Measurements from ENCODE around the gene ADAM29.

- no peak for TF ChIP-seq EZH2 (IDR thresholded peaks at IDR 0.05; ENCODE audit: low read depth, unreplicated experiment)
- TF ChIP-seq CTCF (conservative IDR thresholded peaks at IDR 0.05; ENCODE audit: low read depth in 2 of 2), result no peak
- no peak for TF ChIP-seq EZH2phosphoT487 (IDR thresholded peaks at IDR 0.05; ENCODE audit: unreplicated experiment)
- TF ChIP-seq POLR2AphosphoS5 (IDR thresholded peaks at IDR 0.05; ENCODE audit: low read depth), result no peak
- TF ChIP-seq REST (IDR thresholded peaks at IDR 0.05; ENCODE audit: unreplicated experiment), result no peak
- no peak for TF ChIP-seq JUNB (IDR thresholded peaks at IDR 0.05; ENCODE audit: unreplicated experiment)
- TF ChIP-seq CREB1 (CRISPR knock-in tag; IDR thresholded peaks at IDR 0.05; ENCODE audit: low read depth), result no peak
- no peak for TF ChIP-seq ZNF331 (CRISPR knock-in tag; IDR thresholded peaks at IDR 0.05; ENCODE audit: low read depth)
- no peak for TF ChIP-seq STAT1 (IDR thresholded peaks at IDR 0.05; ENCODE audit: unreplicated experiment)
- TF ChIP-seq, protein P1, sequence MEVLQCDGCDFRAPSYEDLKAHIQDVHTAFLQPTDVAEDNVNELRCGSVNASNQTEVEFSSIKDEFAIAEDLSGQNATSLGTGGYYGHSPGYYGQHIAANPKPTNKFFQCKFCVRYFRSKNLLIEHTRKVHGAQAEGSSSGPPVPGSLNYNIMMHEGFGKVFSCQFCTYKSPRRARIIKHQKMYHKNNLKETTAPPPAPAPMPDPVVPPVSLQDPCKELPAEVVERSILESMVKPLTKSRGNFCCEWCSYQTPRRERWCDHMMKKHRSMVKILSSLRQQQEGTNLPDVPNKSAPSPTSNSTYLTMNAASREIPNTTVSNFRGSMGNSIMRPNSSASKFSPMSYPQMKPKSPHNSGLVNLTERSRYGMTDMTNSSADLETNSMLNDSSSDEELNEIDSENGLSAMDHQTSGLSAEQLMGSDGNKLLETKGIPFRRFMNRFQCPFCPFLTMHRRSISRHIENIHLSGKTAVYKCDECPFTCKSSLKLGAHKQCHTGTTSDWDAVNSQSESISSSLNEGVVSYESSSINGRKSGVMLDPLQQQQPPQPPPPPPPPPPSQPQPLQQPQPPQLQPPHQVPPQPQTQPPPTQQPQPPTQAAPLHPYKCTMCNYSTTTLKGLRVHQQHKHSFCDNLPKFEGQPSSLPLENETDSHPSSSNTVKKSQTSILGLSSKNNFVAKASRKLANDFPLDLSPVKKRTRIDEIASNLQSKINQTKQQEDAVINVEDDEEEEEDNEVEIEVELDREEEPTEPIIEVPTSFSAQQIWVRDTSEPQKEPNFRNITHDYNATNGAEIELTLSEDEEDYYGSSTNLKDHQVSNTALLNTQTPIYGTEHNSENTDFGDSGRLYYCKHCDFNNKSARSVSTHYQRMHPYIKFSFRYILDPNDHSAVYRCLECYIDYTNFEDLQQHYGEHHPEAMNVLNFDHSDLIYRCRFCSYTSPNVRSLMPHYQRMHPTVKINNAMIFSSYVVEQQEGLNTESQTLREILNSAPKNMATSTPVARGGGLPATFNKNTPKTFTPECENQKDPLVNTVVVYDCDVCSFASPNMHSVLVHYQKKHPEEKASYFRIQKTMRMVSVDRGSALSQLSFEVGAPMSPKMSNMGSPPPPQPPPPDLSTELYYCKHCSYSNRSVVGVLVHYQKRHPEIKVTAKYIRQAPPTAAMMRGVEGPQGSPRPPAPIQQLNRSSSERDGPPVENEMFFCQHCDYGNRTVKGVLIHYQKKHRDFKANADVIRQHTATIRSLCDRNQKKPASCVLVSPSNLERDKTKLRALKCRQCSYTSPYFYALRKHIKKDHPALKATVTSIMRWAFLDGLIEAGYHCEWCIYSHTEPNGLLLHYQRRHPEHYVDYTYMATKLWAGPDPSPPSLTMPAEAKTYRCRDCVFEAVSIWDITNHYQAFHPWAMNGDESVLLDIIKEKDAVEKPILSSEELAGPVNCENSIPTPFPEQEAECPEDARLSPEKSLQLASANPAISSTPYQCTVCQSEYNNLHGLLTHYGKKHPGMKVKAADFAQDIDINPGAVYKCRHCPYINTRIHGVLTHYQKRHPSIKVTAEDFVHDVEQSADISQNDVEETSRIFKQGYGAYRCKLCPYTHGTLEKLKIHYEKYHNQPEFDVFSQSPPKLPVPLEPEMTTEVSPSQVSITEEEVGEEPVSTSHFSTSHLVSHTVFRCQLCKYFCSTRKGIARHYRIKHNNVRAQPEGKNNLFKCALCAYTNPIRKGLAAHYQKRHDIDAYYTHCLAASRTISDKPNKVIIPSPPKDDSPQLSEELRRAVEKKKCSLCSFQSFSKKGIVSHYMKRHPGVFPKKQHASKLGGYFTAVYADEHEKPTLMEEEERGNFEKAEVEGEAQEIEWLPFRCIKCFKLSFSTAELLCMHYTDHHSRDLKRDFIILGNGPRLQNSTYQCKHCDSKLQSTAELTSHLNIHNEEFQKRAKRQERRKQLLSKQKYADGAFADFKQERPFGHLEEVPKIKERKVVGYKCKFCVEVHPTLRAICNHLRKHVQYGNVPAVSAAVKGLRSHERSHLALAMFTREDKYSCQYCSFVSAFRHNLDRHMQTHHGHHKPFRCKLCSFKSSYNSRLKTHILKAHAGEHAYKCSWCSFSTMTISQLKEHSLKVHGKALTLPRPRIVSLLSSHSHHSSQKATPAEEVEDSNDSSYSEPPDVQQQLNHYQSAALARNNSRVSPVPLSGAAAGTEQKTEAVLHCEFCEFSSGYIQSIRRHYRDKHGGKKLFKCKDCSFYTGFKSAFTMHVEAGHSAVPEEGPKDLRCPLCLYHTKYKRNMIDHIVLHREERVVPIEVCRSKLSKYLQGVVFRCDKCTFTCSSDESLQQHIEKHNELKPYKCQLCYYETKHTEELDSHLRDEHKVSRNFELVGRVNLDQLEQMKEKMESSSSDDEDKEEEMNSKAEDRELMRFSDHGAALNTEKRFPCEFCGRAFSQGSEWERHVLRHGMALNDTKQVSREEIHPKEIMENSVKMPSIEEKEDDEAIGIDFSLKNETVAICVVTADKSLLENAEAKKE (CRISPR knock-in tag; IDR thresholded peaks at IDR 0.05), result no peak
- no peak for TF ChIP-seq ETS1 (IDR thresholded peaks at IDR 0.05)
Observed at GRCh38 chr4:174869339-174869738, 48.8 kb upstream of the ADAM29 start.

Measured in GM23338 (cell line).